Measurements from ENCODE around the gene ZNF865.

Gene ZNF865

GRCh38 chr19:55624109-55625003 is 18.9 kb downstream of the ZNF865 start, which contains the start of gene ZNF784:
Gene ZNF784 (minus strand): TSS chr19:55624566. CDS start chr19:55624561, 5 bp downstream.
- Histone ChIP-seq H3K4me3 (ENCODE audit: low read depth in 1 of 2, low read length in 2 of 2) (peak within 1 kb of the TSS; percentile 25 to 79; a peak in 3 of 4 replicates), H3K79me2 (ENCODE audit: insufficient read depth, low read length) (no peaks in the 10 kb centered on the region), H3K4me1 (ENCODE audit: insufficient read depth, low read length) (peaks cover 28% of the 10 kb centered on the region), H3K9me3 (ENCODE audit: insufficient read depth, low read length, severe bottlenecking) (no peaks in the 10 kb centered on the region), H3K9ac (ENCODE audit: low read depth, low read length) (peak within 1 kb of the TSS; percentile 61), H3K27ac (ENCODE audit: low read length) (peak within 1 kb of the TSS; percentile 89), H2AFZ (ENCODE audit: low read depth, low read length) (peak within 1 kb of the TSS; percentile 99), H4K20me1 (ENCODE audit: insufficient read depth, low read length) (no peaks in the 10 kb centered on the region), H3K27me3 (ENCODE audit: insufficient read depth, low read length, poor library complexity) (no peaks in the 10 kb centered on the region), H3K4me2 (ENCODE audit: insufficient read depth, low read length) (peak within 1 kb of the TSS; percentile 98), H3K36me3 (ENCODE audit: insufficient read depth, low read length) (peaks cover 8% of the 10 kb centered on the region)
- no peak for TF ChIP-seq EZH2 (IDR thresholded peaks at IDR 0.05; ENCODE audit: borderline replicate concordance, low read depth, low read length, severe bottlenecking)
- no peak for TF ChIP-seq CTCF (IDR thresholded peaks at IDR 0.05; ENCODE audit: borderline replicate concordance, extremely low read depth, low read length, poor library complexity, severe bottlenecking)
- DNase-seq (peak; percentile 92), ATAC-seq (ENCODE audit: insufficient read depth, low read depth) (peak; percentile 82)

GRCh38 chr19:55625004-55625326 is 19.5 kb downstream of the ZNF865 start:
- Histone ChIP-seq H3K9ac (ENCODE audit: low read depth, low read length) (peak overlapping the region; percentile 61), H3K27ac (ENCODE audit: low read length) (peak overlapping the region; percentile 76), H3K27me3 (ENCODE audit: insufficient read depth, low read length, poor library complexity) (no peaks in the 10 kb centered on the region), H2AFZ (ENCODE audit: low read depth, low read length) (peak overlapping the region; percentile 99), H3K79me2 (ENCODE audit: insufficient read depth, low read length) (no peaks in the 10 kb centered on the region), H3K4me1 (ENCODE audit: insufficient read depth, low read length) (peaks cover 28% of the 10 kb centered on the region), H3K4me2 (ENCODE audit: insufficient read depth, low read length) (peak overlapping the region; percentile 98), H4K20me1 (ENCODE audit: insufficient read depth, low read length) (no peaks in the 10 kb centered on the region), H3K9me3 (ENCODE audit: insufficient read depth, low read length, severe bottlenecking) (no peaks in the 10 kb centered on the region), H3K4me3 (ENCODE audit: low read depth in 1 of 2, low read length in 2 of 2) (peak overlapping the region; percentile 25 to 79; a peak in 3 of 4 replicates), H3K36me3 (ENCODE audit: insufficient read depth, low read length) (peaks cover 8% of the 10 kb centered on the region)
- TF ChIP-seq CTCF (IDR thresholded peaks at IDR 0.05; ENCODE audit: borderline replicate concordance, extremely low read depth, low read length, poor library complexity, severe bottlenecking) (no peak), EZH2 (IDR thresholded peaks at IDR 0.05; ENCODE audit: borderline replicate concordance, low read depth, low read length, severe bottlenecking) (no peak)
- no peak for ATAC-seq (ENCODE audit: insufficient read depth, low read depth)
- DNase-seq: no peak

- TF ChIP-seq EZH2 (IDR thresholded peaks at IDR 0.05; ENCODE audit: borderline replicate concordance, low read depth, low read length, severe bottlenecking): no peak
- TF ChIP-seq CTCF (IDR thresholded peaks at IDR 0.05; ENCODE audit: borderline replicate concordance, extremely low read depth, low read length, poor library complexity, severe bottlenecking): no peak
- Histone ChIP-seq H3K27ac (ENCODE audit: low read length) (no peak overlapping the region), H4K20me1 (ENCODE audit: insufficient read depth, low read length) (no peaks in the 10 kb centered on the region), H3K9ac (ENCODE audit: low read depth, low read length) (no peak overlapping the region), H3K4me2 (ENCODE audit: insufficient read depth, low read length) (no peak overlapping the region), H3K79me2 (ENCODE audit: insufficient read depth, low read length) (no peaks in the 10 kb centered on the region), H3K4me3 (ENCODE audit: low read depth in 1 of 2, low read length in 2 of 2) (no peak overlapping the region), H3K27me3 (ENCODE audit: insufficient read depth, low read length, poor library complexity) (no peaks in the 10 kb centered on the region), H3K36me3 (ENCODE audit: insufficient read depth, low read length) (peaks cover under 1% of the 10 kb centered on the region; the same call in 1 of the 2 replicates), H2AFZ (ENCODE audit: low read depth, low read length) (no peak overlapping the region), H3K9me3 (ENCODE audit: insufficient read depth, low read length, severe bottlenecking) (no peaks in the 10 kb centered on the region), H3K4me1 (ENCODE audit: insufficient read depth, low read length) (peaks cover 19% of the 10 kb centered on the region)
- ATAC-seq (ENCODE audit: insufficient read depth, low read depth) (no peak), DNase-seq (no peak)
These were observed 20.9 kb downstream of the ZNF865 start for GRCh38 chr19:55626350-55626749.
